Measurements from ENCODE around the gene CCDC141.

CCDC141 gene

GRCh38 chr2:178858896-178859625 is 190.9 kb downstream of the CCDC141 start:
- DNase-seq: no peak
- in situ Hi-C loops (cut with MboI; ENCODE audit: low pct_unique_long_range_greater_than_20kb, low sequenced_read_pairs): no loop called here

GRCh38 chr2:178855151-178855550 is 194.8 kb downstream of the CCDC141 start:
- DNase-seq: no peak
- in situ Hi-C loops (cut with MboI; ENCODE audit: low pct_unique_long_range_greater_than_20kb, low sequenced_read_pairs): no loop called here

- in situ Hi-C loops (cut with MboI; ENCODE audit: low pct_unique_long_range_greater_than_20kb, low sequenced_read_pairs): no loop called here
- DNase-seq: no peak
Observed at GRCh38 chr2:178848335-178848734, 201.6 kb downstream of the CCDC141 start.

GRCh38 chr2:178846458-178846802 is 203.5 kb downstream of the CCDC141 start:
- in situ Hi-C loops (cut with MboI; ENCODE audit: low pct_unique_long_range_greater_than_20kb, low sequenced_read_pairs): no loop called here
- no peak for DNase-seq

GRCh38 chr2:178845566-178846457 is 204.1 kb downstream of the CCDC141 start:
- in situ Hi-C loops (cut with MboI; ENCODE audit: low pct_unique_long_range_greater_than_20kb, low sequenced_read_pairs): no loop called here
- no peak for DNase-seq

GRCh38 chr2:178844701-178845100 is 205.2 kb downstream of the CCDC141 start:
- in situ Hi-C loops (cut with MboI; ENCODE audit: low pct_unique_long_range_greater_than_20kb, low sequenced_read_pairs): no loop called here
- DNase-seq: no peak

GRCh38 chr2:178844269-178844668 is 205.7 kb downstream of the CCDC141 start:
- in situ Hi-C loops (cut with MboI; ENCODE audit: low pct_unique_long_range_greater_than_20kb, low sequenced_read_pairs): no loop called here

GRCh38 chr2:178843697-178844096 is 206.2 kb downstream of the CCDC141 start:
- DNase-seq: no peak
- in situ Hi-C loops (cut with MboI; ENCODE audit: low pct_unique_long_range_greater_than_20kb, low sequenced_read_pairs): no loop called here

More at GRCh38 chr2:178844269-178844668, 205.7 kb downstream of the CCDC141 start:
- DNase-seq: no peak

GRCh38 chr2:178836807-178837206 is 213.1 kb downstream of the CCDC141 start:
- in situ Hi-C loops (cut with MboI; ENCODE audit: low pct_unique_long_range_greater_than_20kb, low sequenced_read_pairs): no loop called here
- DNase-seq: no peak

GRCh38 chr2:178834086-178834485 is 215.9 kb downstream of the CCDC141 start:
- no peak for DNase-seq
- in situ Hi-C loops (cut with MboI; ENCODE audit: low pct_unique_long_range_greater_than_20kb, low sequenced_read_pairs): no loop called here

GRCh38 chr2:178833382-178833781 is 216.6 kb downstream of the CCDC141 start:
- in situ Hi-C loops (cut with MboI; ENCODE audit: low pct_unique_long_range_greater_than_20kb, low sequenced_read_pairs): no loop called here
- DNase-seq: no peak

- in situ Hi-C loops (cut with MboI; ENCODE audit: low pct_unique_long_range_greater_than_20kb, low sequenced_read_pairs): no loop called here
- DNase-seq: no peak
Observed at GRCh38 chr2:178830451-178830850, 219.5 kb downstream of the CCDC141 start.

- DNase-seq: no peak
- in situ Hi-C loops (cut with MboI; ENCODE audit: low pct_unique_long_range_greater_than_20kb, low sequenced_read_pairs): no loop called here
Observed at GRCh38 chr2:178829981-178830380, 220.0 kb downstream of the CCDC141 start.

- DNase-seq: peak; percentile 25
- in situ Hi-C loops (cut with MboI; ENCODE audit: low pct_unique_long_range_greater_than_20kb, low sequenced_read_pairs): no loop called here
Observed at GRCh38 chr2:178829299-178829960, 220.5 kb downstream of the CCDC141 start.

- DNase-seq: no peak
- in situ Hi-C loops (cut with MboI; ENCODE audit: low pct_unique_long_range_greater_than_20kb, low sequenced_read_pairs): no loop called here
Observed at GRCh38 chr2:178828486-178828881, 221.5 kb downstream of the CCDC141 start.

- no peak for DNase-seq
- in situ Hi-C loops (cut with MboI; ENCODE audit: low pct_unique_long_range_greater_than_20kb, low sequenced_read_pairs): no loop called here
Observed at GRCh38 chr2:178827739-178828485, 222.0 kb downstream of the CCDC141 start.

- DNase-seq: no peak
- in situ Hi-C loops (cut with MboI; ENCODE audit: low pct_unique_long_range_greater_than_20kb, low sequenced_read_pairs): no loop called here
Observed at GRCh38 chr2:178827111-178827510, 222.8 kb downstream of the CCDC141 start.

GRCh38 chr2:178825183-178825582 is 224.8 kb downstream of the CCDC141 start:
- in situ Hi-C loops (cut with MboI; ENCODE audit: low pct_unique_long_range_greater_than_20kb, low sequenced_read_pairs): no loop called here
- DNase-seq: no peak

- in situ Hi-C loops (cut with MboI; ENCODE audit: low pct_unique_long_range_greater_than_20kb, low sequenced_read_pairs): no loop called here
- no peak for DNase-seq
Observed at GRCh38 chr2:178824181-178824580, 225.8 kb downstream of the CCDC141 start.

Data from KBM-7 (cell line).